ENCODE results near the gene TCL1B.

The TCL1B gene

GRCh38 chr14:95651821-95652583, 34.2 kb upstream of the TCL1B start:
- Histone ChIP-seq H3K36me3 (ENCODE audit: insufficient read depth, insufficient read length, low read length) (no peaks in the 10 kb centered on the region), H3K27me3 (ENCODE audit: insufficient read depth, insufficient read length) (no peaks in the 10 kb centered on the region), H3K9me3 (ENCODE audit: insufficient read depth, low read length) (no peaks in the 10 kb centered on the region), H3K4me3 (ENCODE audit: insufficient read length, low read depth) (no peak overlapping the region), H3K4me1 (ENCODE audit: insufficient read depth, insufficient read length) (peaks cover 1% of the 10 kb centered on the region), H3K9ac (ENCODE audit: insufficient read length, low read depth) (no peak overlapping the region)
- TF ChIP-seq YY1 (IDR thresholded peaks at IDR 0.05; ENCODE audit: insufficient read depth, insufficient read length): no peak
- TF ChIP-seq ZNF274 (IDR thresholded peaks at IDR 0.05; ENCODE audit: low read depth, low read length): no peak
- no peak for TF ChIP-seq SUZ12 (IDR thresholded peaks at IDR 0.05; ENCODE audit: extremely low read depth, insufficient read depth, insufficient read length)
- no peak for DNase-seq (ENCODE audit: low read depth, low spot score)

GRCh38 chr14:95652690-95653089, 33.5 kb upstream of the TCL1B start:
- H3K27me3 ChIP-seq (ENCODE audit: insufficient read depth, insufficient read length): no peaks in the 10 kb centered on the region
- peaks cover 1% of the 10 kb centered on the region for H3K4me1 ChIP-seq (ENCODE audit: insufficient read depth, insufficient read length)
- DNase-seq (ENCODE audit: low read depth, low spot score): no peak
- no peaks in the 10 kb centered on the region for H3K9me3 ChIP-seq (ENCODE audit: insufficient read depth, low read length)
- TF ChIP-seq SUZ12 (IDR thresholded peaks at IDR 0.05; ENCODE audit: extremely low read depth, insufficient read depth, insufficient read length) (no peak), ZNF274 (IDR thresholded peaks at IDR 0.05; ENCODE audit: low read depth, low read length) (no peak), YY1 (IDR thresholded peaks at IDR 0.05; ENCODE audit: insufficient read depth, insufficient read length) (no peak)
- H3K9ac ChIP-seq (ENCODE audit: insufficient read length, low read depth): no peak overlapping the region
- no peak overlapping the region for H3K4me3 ChIP-seq (ENCODE audit: insufficient read length, low read depth)
- no peaks in the 10 kb centered on the region for H3K36me3 ChIP-seq (ENCODE audit: insufficient read depth, insufficient read length, low read length)

- no peak overlapping the region for H3K9ac ChIP-seq (ENCODE audit: insufficient read length, low read depth)
- no peaks in the 10 kb centered on the region for H3K27me3 ChIP-seq (ENCODE audit: insufficient read depth, insufficient read length)
- no peak for TF ChIP-seq YY1 (IDR thresholded peaks at IDR 0.05; ENCODE audit: insufficient read depth, insufficient read length)
- no peak for TF ChIP-seq SUZ12 (IDR thresholded peaks at IDR 0.05; ENCODE audit: extremely low read depth, insufficient read depth, insufficient read length)
- TF ChIP-seq ZNF274 (IDR thresholded peaks at IDR 0.05; ENCODE audit: low read depth, low read length): no peak
- H3K36me3 ChIP-seq (ENCODE audit: insufficient read depth, insufficient read length, low read length): no peaks in the 10 kb centered on the region
- no peak for DNase-seq (ENCODE audit: low read depth, low spot score)
- H3K4me1 ChIP-seq (ENCODE audit: insufficient read depth, insufficient read length): peaks cover 6% of the 10 kb centered on the region
- no peaks in the 10 kb centered on the region for H3K9me3 ChIP-seq (ENCODE audit: insufficient read depth, low read length)
- no peak overlapping the region for H3K4me3 ChIP-seq (ENCODE audit: insufficient read length, low read depth)
Observed at GRCh38 chr14:95655461-95655860, 30.8 kb upstream of the TCL1B start.

- TF ChIP-seq YY1 (IDR thresholded peaks at IDR 0.05; ENCODE audit: insufficient read depth, insufficient read length) (no peak), SUZ12 (IDR thresholded peaks at IDR 0.05; ENCODE audit: extremely low read depth, insufficient read depth, insufficient read length) (no peak), ZNF274 (IDR thresholded peaks at IDR 0.05; ENCODE audit: low read depth, low read length) (no peak)
Observed at GRCh38 chr14:95656634-95657033, 29.6 kb upstream of the TCL1B start.

GRCh38 chr14:95657454-95657853, 28.8 kb upstream of the TCL1B start:
- no peaks in the 10 kb centered on the region for H3K27me3 ChIP-seq (ENCODE audit: insufficient read depth, insufficient read length)
- no peak for DNase-seq (ENCODE audit: low read depth, low spot score)
- H3K4me1 ChIP-seq (ENCODE audit: insufficient read depth, insufficient read length): peaks cover 6% of the 10 kb centered on the region
- H3K4me3 ChIP-seq (ENCODE audit: insufficient read length, low read depth): no peak overlapping the region
- no peaks in the 10 kb centered on the region for H3K9me3 ChIP-seq (ENCODE audit: insufficient read depth, low read length)
- no peaks in the 10 kb centered on the region for H3K36me3 ChIP-seq (ENCODE audit: insufficient read depth, insufficient read length, low read length)
- TF ChIP-seq YY1 (IDR thresholded peaks at IDR 0.05; ENCODE audit: insufficient read depth, insufficient read length) (no peak), ZNF274 (IDR thresholded peaks at IDR 0.05; ENCODE audit: low read depth, low read length) (no peak), SUZ12 (IDR thresholded peaks at IDR 0.05; ENCODE audit: extremely low read depth, insufficient read depth, insufficient read length) (no peak)
- H3K9ac ChIP-seq (ENCODE audit: insufficient read length, low read depth): no peak overlapping the region

More at GRCh38 chr14:95656634-95657033, 29.6 kb upstream of the TCL1B start:
- Histone ChIP-seq H3K36me3 (ENCODE audit: insufficient read depth, insufficient read length, low read length) (no peaks in the 10 kb centered on the region), H3K27me3 (ENCODE audit: insufficient read depth, insufficient read length) (no peaks in the 10 kb centered on the region), H3K4me1 (ENCODE audit: insufficient read depth, insufficient read length) (peaks cover 6% of the 10 kb centered on the region), H3K9ac (ENCODE audit: insufficient read length, low read depth) (no peak overlapping the region), H3K9me3 (ENCODE audit: insufficient read depth, low read length) (no peaks in the 10 kb centered on the region), H3K4me3 (ENCODE audit: insufficient read length, low read depth) (no peak overlapping the region)
- DNase-seq (ENCODE audit: low read depth, low spot score): no peak

- Histone ChIP-seq H3K36me3 (ENCODE audit: insufficient read depth, insufficient read length, low read length) (no peaks in the 10 kb centered on the region), H3K4me3 (ENCODE audit: insufficient read length, low read depth) (no peak overlapping the region), H3K9ac (ENCODE audit: insufficient read length, low read depth) (no peak overlapping the region), H3K9me3 (ENCODE audit: insufficient read depth, low read length) (no peaks in the 10 kb centered on the region), H3K27me3 (ENCODE audit: insufficient read depth, insufficient read length) (no peaks in the 10 kb centered on the region), H3K4me1 (ENCODE audit: insufficient read depth, insufficient read length) (peaks cover 9% of the 10 kb centered on the region)
- TF ChIP-seq SUZ12 (IDR thresholded peaks at IDR 0.05; ENCODE audit: extremely low read depth, insufficient read depth, insufficient read length) (no peak), ZNF274 (IDR thresholded peaks at IDR 0.05; ENCODE audit: low read depth, low read length) (no peak), YY1 (IDR thresholded peaks at IDR 0.05; ENCODE audit: insufficient read depth, insufficient read length) (no peak)
- DNase-seq (ENCODE audit: low read depth, low spot score): no peak
Observed at GRCh38 chr14:95659293-95659989, 26.8 kb upstream of the TCL1B start.

GRCh38 chr14:95659990-95660385, 26.2 kb upstream of the TCL1B start:
- Histone ChIP-seq H3K27me3 (ENCODE audit: insufficient read depth, insufficient read length) (no peaks in the 10 kb centered on the region), H3K4me3 (ENCODE audit: insufficient read length, low read depth) (no peak overlapping the region), H3K4me1 (ENCODE audit: insufficient read depth, insufficient read length) (peaks cover 9% of the 10 kb centered on the region), H3K9me3 (ENCODE audit: insufficient read depth, low read length) (no peaks in the 10 kb centered on the region), H3K36me3 (ENCODE audit: insufficient read depth, insufficient read length, low read length) (no peaks in the 10 kb centered on the region), H3K9ac (ENCODE audit: insufficient read length, low read depth) (no peak overlapping the region)
- TF ChIP-seq SUZ12 (IDR thresholded peaks at IDR 0.05; ENCODE audit: extremely low read depth, insufficient read depth, insufficient read length): no peak
- TF ChIP-seq ZNF274 (IDR thresholded peaks at IDR 0.05; ENCODE audit: low read depth, low read length): no peak
- TF ChIP-seq YY1 (IDR thresholded peaks at IDR 0.05; ENCODE audit: insufficient read depth, insufficient read length): no peak
- DNase-seq (ENCODE audit: low read depth, low spot score): no peak

Data from NT2/D1 (cell line).